HEK293T (cell line): ENCODE measurements around the gene KCNK7.

Source experiments
- CTCF ChIA-PET: fragments of 350-600 bp; formaldehyde crosslinking; extraction: SDS; loops from one replicate; lab custom pipeline; 2021; ENCODE audit warnings: antibody characterized with exemption, inconsistent platforms; lab: Yijun Ruan, JAX
- POLR2A ChIA-PET: fragments of 350-600 bp; formaldehyde crosslinking; extraction: SDS; loops from one replicate; lab custom pipeline; 2020; ENCODE audit warnings: antibody characterized with exemption, inconsistent platforms; lab: Yijun Ruan, JAX
- DNase-seq: peaks from one replicate; pipeline ENCODE4 v3.0.0; 2012; ENCODE audit warnings: mixed read lengths; ENCODE audit errors: extremely low spot score
- ARNT ChIP-seq: fragments of 450-650 bp; IDR thresholded peaks from 2 replicates; pipeline ENCODE4 v1.6.1; 2017; ENCODE audit warnings: mild to moderate bottlenecking
- BHLHE40 ChIP-seq: fragments of 450-650 bp; IDR thresholded peaks from 2 replicates; pipeline ENCODE4 v1.6.1; 2016; ENCODE audit warnings: mild to moderate bottlenecking, moderate library complexity, borderline replicate concordance
- CTBP1 ChIP-seq: fragments of 450-650 bp; IDR thresholded peaks from 2 replicates; pipeline ENCODE4 v1.6.1; 2016; ENCODE audit warnings: borderline replicate concordance
- ELF4 ChIP-seq: fragments of 450-650 bp; IDR thresholded peaks from 2 replicates; pipeline ENCODE4 v1.6.1; 2017; ENCODE audit warnings: antibody characterized with exemption
- FOXA1 ChIP-seq: fragments of 450-650 bp; IDR thresholded peaks from 2 replicates; pipeline ENCODE4 v1.6.1; 2016; ENCODE audit warnings: mild to moderate bottlenecking
- FOXK2 ChIP-seq: fragments of 450-650 bp; IDR thresholded peaks from 2 replicates; pipeline ENCODE4 v1.6.1; 2016; ENCODE audit warnings: mild to moderate bottlenecking
- FOXM1 ChIP-seq: fragments of 450-650 bp; IDR thresholded peaks from 2 replicates; pipeline ENCODE4 v1.6.1; 2017; ENCODE audit warnings: mild to moderate bottlenecking, borderline replicate concordance
- HDGF ChIP-seq: fragments of 450-650 bp; IDR thresholded peaks from 2 replicates; pipeline ENCODE4 v1.6.1; 2017; ENCODE audit warnings: antibody characterized with exemption, borderline replicate concordance
- L3MBTL2 ChIP-seq: fragments of 450-650 bp; conservative IDR thresholded peaks from 2 replicates; pipeline ENCODE4 v1.6.1; 2016; ENCODE audit warnings: mild to moderate bottlenecking
- LEF1 ChIP-seq: fragments of 450-650 bp; IDR thresholded peaks from 2 replicates; pipeline ENCODE4 v1.6.1; 2017; ENCODE audit warnings: mild to moderate bottlenecking, borderline replicate concordance
- NFRKB ChIP-seq: fragments of 450-650 bp; IDR thresholded peaks from 2 replicates; pipeline ENCODE4 v1.6.1; 2016; ENCODE audit warnings: mild to moderate bottlenecking, moderate library complexity
- PKNOX1 ChIP-seq: fragments of 450-650 bp; IDR thresholded peaks from 2 replicates; pipeline ENCODE4 v1.6.1; 2016
- SP1 ChIP-seq: fragments of 450-650 bp; IDR thresholded peaks from 2 replicates; pipeline ENCODE4 v1.6.1; 2017
- SUZ12 ChIP-seq: fragments of 450-650 bp; IDR thresholded peaks from 2 replicates; pipeline ENCODE4 v1.6.1; 2016; ENCODE audit warnings: mild to moderate bottlenecking
- TARDBP ChIP-seq: fragments of 450-650 bp; IDR thresholded peaks from 2 replicates; pipeline ENCODE4 v1.6.1; 2016
- ZNF384 ChIP-seq: fragments of 450-650 bp; IDR thresholded peaks from 2 replicates; pipeline ENCODE4 v1.6.1; 2016

KCNK7 gene

GRCh38 chr11:65588199-65589054, 7.2 kb downstream of the KCNK7 start:
- POLR2A ChIA-PET = interaction anchor here (1.1 to 1.6 kb wide), 4 partner anchors 16 to 90 kb away, joined by 3 to 6 read pairs (median 4); partner anchors contain the start of genes FAM89B and MALAT1
- DNase-seq = peak; percentile 76
- no peak for TF ChIP-seq HDGF
- TF ChIP-seq SP1 = no peak
- TF ChIP-seq FOXM1 = no peak
- no peak for TF ChIP-seq CTBP1
- no peak for TF ChIP-seq NFRKB
- no peak for TF ChIP-seq FOXK2
- no peak for TF ChIP-seq TARDBP
- no peak for TF ChIP-seq BHLHE40
- TF ChIP-seq FOXA1 = no peak
- TF ChIP-seq LEF1 = no peak
- no peak for TF ChIP-seq ARNT
- no peak for TF ChIP-seq L3MBTL2
- no peak for TF ChIP-seq ZNF384
- no peak for TF ChIP-seq PKNOX1
- no peak for TF ChIP-seq ELF4
- CTCF ChIA-PET = interaction anchor here (0.6 to 1.4 kb wide), 8 partner anchors 11 to 235 kb away, joined by 3 to 8 read pairs (median 3); partner anchors contain the start of genes FAM89B and PCNX3

- POLR2A ChIA-PET = interaction anchor here (1.4 to 1.6 kb wide), 3 partner anchors 9 to 84 kb away, joined by 4 read pairs; no protein-coding TSS in a partner anchor
- DNase-seq = no peak
- CTCF ChIA-PET = interaction anchor here (0.8 to 1.2 kb wide), 2 partner anchors 14 to 45 kb away, joined by 5 read pairs; partner anchors contain the start of gene FAM89B
- TF ChIP-seq PKNOX1 = no peak
- TF ChIP-seq LEF1 = no peak
- no peak for TF ChIP-seq CTBP1
- no peak for TF ChIP-seq SUZ12
- TF ChIP-seq BHLHE40 = no peak
- TF ChIP-seq ELF4 = no peak
Observed at GRCh38 chr11:65586676-65587075, 8.9 kb downstream of the KCNK7 start.

- no peak for DNase-seq
- ChIA-PET POLR2A (interaction anchor here (1.4 to 1.5 kb wide), 2 partner anchors 9 to 15 kb away, joined by 4 read pairs; no protein-coding TSS in a partner anchor), CTCF (interaction anchor here (0.9 to 1.2 kb wide), 2 partner anchors 8 to 13 kb away, joined by 4 to 5 read pairs; partner anchors contain the start of gene FAM89B)
- TF ChIP-seq HDGF = no peak
- TF ChIP-seq SUZ12 = no peak
- TF ChIP-seq BHLHE40 = no peak
- no peak for TF ChIP-seq FOXM1
- TF ChIP-seq NFRKB = no peak
Observed at GRCh38 chr11:65586247-65586630, 9.4 kb downstream of the KCNK7 start.

GRCh38 chr11:65585396-65586246, 10.0 kb downstream of the KCNK7 start:
- TF ChIP-seq ELF4 = no peak
- no peak for TF ChIP-seq CTBP1
- TF ChIP-seq SUZ12 = no peak
- no peak for TF ChIP-seq BHLHE40
- TF ChIP-seq LEF1 = no peak
- TF ChIP-seq TARDBP = no peak
- no peak for TF ChIP-seq NFRKB
- TF ChIP-seq L3MBTL2 = no peak
- TF ChIP-seq ARNT = no peak
- TF ChIP-seq HDGF = no peak
- no peak for TF ChIP-seq FOXK2
- TF ChIP-seq ZNF384 = no peak
- TF ChIP-seq PKNOX1 = no peak
- TF ChIP-seq SP1 = no peak
- no peak for TF ChIP-seq FOXA1
- DNase-seq = no peak
- ChIA-PET POLR2A (interaction anchor here (1.4 to 1.5 kb wide), 2 partner anchors 8 to 14 kb away, joined by 4 read pairs; no protein-coding TSS in a partner anchor), CTCF (interaction anchor here (0.9 to 1.2 kb wide), 3 partner anchors 8 to 45 kb away, joined by 3 to 5 read pairs (median 4); partner anchors contain the start of gene FAM89B)

- ChIA-PET CTCF (interaction anchor here (1.4 kb wide), 1 partner anchor 9 kb away, joined by 4 read pairs; no protein-coding TSS in a partner anchor), POLR2A (interaction anchor here (1.0 kb wide), 1 partner anchor 83 kb away, joined by 3 read pairs; no protein-coding TSS in a partner anchor)
- DNase-seq = no peak
- no peak for TF ChIP-seq HDGF
- no peak for TF ChIP-seq PKNOX1
Observed at GRCh38 chr11:65584723-65585171, 10.9 kb downstream of the KCNK7 start.
